Mesenchymal stem cell (in vitro differentiated cells and primary cell): ENCODE results near the gene CNTROB.

Experiments
- DNase-seq: peaks from one replicate; pipeline ENCODE4 v3.0.0-alpha.2; 2013
- H2AFZ ChIP-seq: one replicate; pipeline ENCODE4 v1.6.1; 2013; ENCODE audit warnings: low read depth, mild to moderate bottlenecking, control low read depth, inconsistent platforms, low read length, moderate library complexity
- H2AK5ac ChIP-seq: 2 replicates; pipeline ENCODE4 v1.6.1; 2013; ENCODE audit warnings: low read length, moderate library complexity, mild to moderate bottlenecking, inconsistent platforms; ENCODE audit not compliant: severe bottlenecking
- H2BK120ac ChIP-seq: one replicate; pipeline ENCODE4 v1.6.1; 2013; ENCODE audit warnings: low read depth, mild to moderate bottlenecking, inconsistent platforms, low read length, moderate library complexity
- H2BK12ac ChIP-seq, 2 experiments: one replicate each; pipeline ENCODE4 v1.6.1; 2013; ENCODE audit warnings: inconsistent platforms in 2 of 2, low read length in 2 of 2, mild to moderate bottlenecking in 2 of 2, moderate library complexity in 2 of 2, control low read depth in 1 of 2
- H2BK15ac ChIP-seq: one replicate; pipeline ENCODE4 v1.6.1; 2013; ENCODE audit warnings: mild to moderate bottlenecking, low read depth, inconsistent platforms; ENCODE audit not compliant: poor library complexity, severe bottlenecking
- H2BK5ac ChIP-seq: 2 replicates; pipeline ENCODE4 v1.6.1; 2013; ENCODE audit warnings: low read depth, mild to moderate bottlenecking, low read length, control low read depth, inconsistent platforms; ENCODE audit not compliant: poor library complexity, severe bottlenecking
- H3K14ac ChIP-seq, 2 experiments: one replicate each; pipeline ENCODE4 v1.6.1; 2013; ENCODE audit warnings: inconsistent platforms in 2 of 2, low read length in 2 of 2, control low read depth in 1 of 2, mild to moderate bottlenecking in 1 of 2, moderate library complexity in 1 of 2
- H3K18ac ChIP-seq, 2 experiments: one replicate each; pipeline ENCODE4 v1.6.1; 2013; ENCODE audit warnings: inconsistent platforms in 2 of 2, low read length in 2 of 2, control low read depth in 1 of 2, low read depth in 1 of 2, mild to moderate bottlenecking in 1 of 2
- H3K23ac ChIP-seq, 2 experiments: one replicate each; pipeline ENCODE4 v1.6.1; 2013; ENCODE audit warnings: inconsistent platforms in 2 of 2, low read length in 2 of 2, mild to moderate bottlenecking in 2 of 2, moderate library complexity in 2 of 2, control low read depth in 1 of 2
- H3K27ac ChIP-seq: 2 replicates; pipeline ENCODE4 v1.5.1; 2013; ENCODE audit warnings: mild to moderate bottlenecking, moderate library complexity, low read length, control low read depth, inconsistent platforms; ENCODE audit not compliant: poor library complexity, severe bottlenecking
- H3K27me3 ChIP-seq, 2 experiments: 2 replicates each; pipeline versions ENCODE4 v1.6.1 to v1.7.0; 2013; ENCODE audit warnings: low read length in 2 of 2, mild to moderate bottlenecking in 2 of 2, moderate library complexity in 2 of 2, control low read depth in 1 of 2, inconsistent platforms in 1 of 2; ENCODE audit not compliant: control insufficient read depth in 1 of 2, insufficient read depth in 1 of 2
- H3K36me3 ChIP-seq, 2 experiments: 2 replicates each; pipeline versions ENCODE4 v1.6.1 to v1.7.0; 2013; ENCODE audit warnings: low read length in 2 of 2, control low read depth in 1 of 2, inconsistent platforms in 1 of 2, low read depth in 1 of 2, mild to moderate bottlenecking in 1 of 2; ENCODE audit not compliant: insufficient read depth in 2 of 2, control insufficient read depth in 1 of 2
- H3K4ac ChIP-seq, 2 experiments: one replicate each; pipeline ENCODE4 v1.6.1; 2013; ENCODE audit warnings: inconsistent platforms in 2 of 2, low read length in 2 of 2, mild to moderate bottlenecking in 2 of 2, moderate library complexity in 2 of 2, control low read depth in 1 of 2, low read depth in 1 of 2
- H3K4me1 ChIP-seq: 2 replicates; pipeline ENCODE4 v1.6.1; 2013; ENCODE audit warnings: low read depth, low read length, control low read depth; ENCODE audit not compliant: control insufficient read depth, insufficient read depth
- H3K4me2 ChIP-seq: 2 replicates; pipeline ENCODE4 v1.6.1; 2013; ENCODE audit warnings: low read length, mild to moderate bottlenecking, inconsistent platforms; ENCODE audit not compliant: poor library complexity, severe bottlenecking
- H3K4me3 ChIP-seq, 2 experiments: 2 replicates each; pipeline versions ENCODE4 v1.5.1 to v1.7.0; 2013; ENCODE audit warnings: low read length in 2 of 2, mild to moderate bottlenecking in 2 of 2, control low read depth in 1 of 2, low read depth in 1 of 2; ENCODE audit not compliant: insufficient read depth in 1 of 2
- H3K79me1 ChIP-seq: replicated peaks from 2 replicates; pipeline ENCODE4 v1.6.1; 2013; ENCODE audit warnings: mild to moderate bottlenecking, control low read depth, low read length, inconsistent platforms; ENCODE audit not compliant: poor library complexity, severe bottlenecking
- H3K9ac ChIP-seq: 2 replicates; pipeline ENCODE4 v1.7.0; 2013; ENCODE audit warnings: mild to moderate bottlenecking, low read length, moderate library complexity
- H3K9me3 ChIP-seq: 2 replicates; pipeline ENCODE4 v1.7.0; 2013; ENCODE audit warnings: mild to moderate bottlenecking, low read length; ENCODE audit not compliant: control insufficient read depth
- H4K8ac ChIP-seq: one replicate; pipeline ENCODE4 v1.6.1; 2013; ENCODE audit warnings: inconsistent platforms, mild to moderate bottlenecking, low read length, moderate library complexity
- H4K91ac ChIP-seq: one replicate; pipeline ENCODE4 v1.6.1; 2013; ENCODE audit warnings: mild to moderate bottlenecking, low read length, inconsistent platforms
- WGBS: methylation state at CpG from one replicate; pipeline ENCODE4 v1.1.7; 2013; ENCODE audit warnings: mixed read lengths; 5-methylcytosine and 5-hydroxymethylcytosine counted together

CNTROB gene

GRCh38 chr17:7929158-7930023 is 2.6 kb upstream of the CNTROB start, which contains the start of gene KCNAB3:
TSS of gene KCNAB3 (minus strand) at chr17:7929856. CDS start at chr17:7929435, 421 bp downstream.
- no peaks in the 10 kb centered on the region for H3K27me3 ChIP-seq
- peak within 1 kb of the TSS; percentile 4 for H2BK15ac ChIP-seq
- H3K9ac ChIP-seq, result peak within 1 kb of the TSS; percentile 87
- 33% methylated on average over 62 of the region's 67 CpGs for WGBS
- no peak within 1 kb of the TSS for H3K4ac ChIP-seq
- H3K9me3 ChIP-seq, result no peaks in the 10 kb centered on the region
- H3K79me1 ChIP-seq, result peaks cover 28% of the 10 kb centered on the region
- H2BK120ac ChIP-seq, result no peak within 1 kb of the TSS
- H2BK5ac ChIP-seq, result no peak within 1 kb of the TSS
- peak within 1 kb of the TSS; percentile 37 to 83 for H3K4me3 ChIP-seq
- peak within 1 kb of the TSS; percentile 27 for H4K8ac ChIP-seq
- peak within 1 kb of the TSS; percentile 80 for H3K4me2 ChIP-seq
- H3K36me3 ChIP-seq, result peaks cover 4 to 16% of the 10 kb centered on the region in 2 experiments
- H3K18ac ChIP-seq, result no peak within 1 kb of the TSS
- no peak within 1 kb of the TSS for H3K23ac ChIP-seq
- no peak within 1 kb of the TSS for H2AK5ac ChIP-seq
- peak; percentile 67 for DNase-seq
- no peak within 1 kb of the TSS for H2BK12ac ChIP-seq
- H2AFZ ChIP-seq, result no peak within 1 kb of the TSS
- H3K14ac ChIP-seq, result no peak within 1 kb of the TSS
- peaks cover 21% of the 10 kb centered on the region for H3K4me1 ChIP-seq
- no peak within 1 kb of the TSS for H4K91ac ChIP-seq
- no peak within 1 kb of the TSS for H3K27ac ChIP-seq

GRCh38 chr17:7930841-7931631 is 970 bp upstream of the CNTROB start:
- no peaks in the 10 kb centered on the region for H3K9me3 ChIP-seq
- peak overlapping the region; percentile 68 to 75 for H3K4ac ChIP-seq
- H3K4me1 ChIP-seq, result peaks cover 21% of the 10 kb centered on the region
- no peak for DNase-seq
- H3K9ac ChIP-seq, result peak overlapping the region; percentile 87
- H3K4me2 ChIP-seq, result peak overlapping the region; percentile 85
- H2BK5ac ChIP-seq, result no peak overlapping the region
- no peak overlapping the region for H2AK5ac ChIP-seq
- peak overlapping the region; percentile 85 for H4K8ac ChIP-seq
- H2BK120ac ChIP-seq, result no peak overlapping the region
- H2BK12ac ChIP-seq, result no peak overlapping the region
- peak overlapping the region; percentile 59 for H4K91ac ChIP-seq
- H2BK15ac ChIP-seq, result no peak overlapping the region
- no peak overlapping the region for H3K27ac ChIP-seq
- peaks cover 33% of the 10 kb centered on the region for H3K79me1 ChIP-seq
- no peak overlapping the region for H3K23ac ChIP-seq
- H3K27me3 ChIP-seq, result no peaks in the 10 kb centered on the region
- WGBS, result 45% methylated on average over 20 of the region's 20 CpGs
- H3K4me3 ChIP-seq, result peak overlapping the region; percentile 83 to 91
- H3K18ac ChIP-seq, result peak overlapping the region in 1 of 2 experiments; percentile 92
- peak overlapping the region in 1 of 2 experiments; percentile 31 for H3K14ac ChIP-seq
- peak overlapping the region; percentile 88 for H2AFZ ChIP-seq
- peaks cover 18 to 19% of the 10 kb centered on the region in 2 experiments for H3K36me3 ChIP-seq

- H3K4me2 ChIP-seq, result peak overlapping the region; percentile 83
- H3K36me3 ChIP-seq, result peaks cover 27 to 32% of the 10 kb centered on the region in 2 experiments
- peak overlapping the region; percentile 50 for H4K8ac ChIP-seq
- DNase-seq, result peak; percentile 59
- peak overlapping the region; percentile 26 for H2BK15ac ChIP-seq
- no peaks in the 10 kb centered on the region for H3K27me3 ChIP-seq
- peak overlapping the region in 1 of 2 experiments; percentile 46 for H3K23ac ChIP-seq
- H3K9ac ChIP-seq, result peak overlapping the region; percentile 90
- H2AFZ ChIP-seq, result peak overlapping the region; percentile 84
- H3K4me3 ChIP-seq, result peak overlapping the region; percentile 83 to 85
- no peak overlapping the region for H2AK5ac ChIP-seq
- no peak overlapping the region for H2BK5ac ChIP-seq
- H3K9me3 ChIP-seq, result no peaks in the 10 kb centered on the region
- H3K79me1 ChIP-seq, result peaks cover 41% of the 10 kb centered on the region
- peaks cover 21% of the 10 kb centered on the region for H3K4me1 ChIP-seq
- peak overlapping the region; percentile 62 to 95 for H3K4ac ChIP-seq
- peak overlapping the region; percentile 85 to 89 for H3K18ac ChIP-seq
- H2BK12ac ChIP-seq, result peak overlapping the region in 1 of 2 experiments; percentile 75
- peak overlapping the region; percentile 86 for H4K91ac ChIP-seq
- peak overlapping the region; percentile 20 for H3K27ac ChIP-seq
- no peak overlapping the region for H2BK120ac ChIP-seq
- WGBS, result 1% methylated on average over 17 of the region's 17 CpGs
- H3K14ac ChIP-seq, result peak overlapping the region in 1 of 2 experiments; percentile 23
These were observed 481 bp downstream of the CNTROB start for GRCh38 chr17:7932483-7932891.
